GM12878 (cell line): ENCODE measurements around the gene LRRK1. TPM values are rescaled to one million over a fixed set of nuclear protein-coding genes. Genes with fewer than 3 reads are reported as not detected.

Source experiments
- ATF7 ChIP-seq: fragments of 450-650 bp; IDR thresholded peaks from 2 replicates; pipeline ENCODE4 v1.6.1; 2016; ENCODE audit warnings: low read depth, mild to moderate bottlenecking
- BACH1 ChIP-seq: fragments of 450-650 bp; IDR thresholded peaks from 2 replicates; pipeline ENCODE4 v1.6.1; 2017; ENCODE audit warnings: mild to moderate bottlenecking, borderline replicate concordance
- CBX3 ChIP-seq: fragments of 200-600 bp; sonication (generic); IDR thresholded peaks from 2 replicates; pipeline ENCODE4 v1.6.1; 2016; ENCODE audit warnings: low read depth, borderline replicate concordance
- CBX5 ChIP-seq: sonication (generic); IDR thresholded peaks from 2 replicates; pipeline ENCODE4 v1.6.1; 2016; ENCODE audit warnings: low read depth, moderate library complexity, mild to moderate bottlenecking, inconsistent platforms
- E2F4 ChIP-seq: IDR thresholded peaks from 2 replicates; pipeline ENCODE4 v1.6.1; 2012; ENCODE audit warnings: low read depth, low read length, improper control_type of control experiment
- GATAD2B ChIP-seq: fragments of 450-650 bp; conservative IDR thresholded peaks from 2 replicates; pipeline ENCODE4 v1.6.1; 2017; ENCODE audit warnings: low read depth, mild to moderate bottlenecking, moderate library complexity
- HCFC1 ChIP-seq: fragments of 150-350 bp; IDR thresholded peaks from 2 replicates; pipeline ENCODE4 v1.6.1; 2014; ENCODE audit warnings: low read length
- MYB ChIP-seq: fragments of 150-350 bp; IDR thresholded peaks from 2 replicates; pipeline ENCODE4 v1.6.1; 2014; ENCODE audit warnings: mild to moderate bottlenecking, low read depth, low read length, borderline replicate concordance
- NFIC ChIP-seq: IDR thresholded peaks from 2 replicates; pipeline ENCODE4 v1.6.1; 2012; ENCODE audit warnings: low read depth, mild to moderate bottlenecking, inconsistent platforms, low read length, moderate library complexity
- NR2C1 ChIP-seq: fragments of 450-650 bp; IDR thresholded peaks from 2 replicates; pipeline ENCODE4 v1.6.1; 2017; ENCODE audit warnings: antibody characterized with exemption, mild to moderate bottlenecking, moderate library complexity
- POLR2AphosphoS2 ChIP-seq: IDR thresholded peaks from 2 replicates; pipeline ENCODE4 v1.6.1; 2011; ENCODE audit warnings: low read depth, mild to moderate bottlenecking, low read length, improper control_type of control experiment, moderate library complexity
- PRDM15 ChIP-seq: fragments of 450-650 bp; formaldehyde crosslinking; IDR thresholded peaks from 2 replicates; pipeline ENCODE4 v1.4.0; 2020; ENCODE audit warnings: mild to moderate bottlenecking, moderate library complexity
- RELA ChIP-seq: fragments of 450-650 bp; IDR thresholded peaks from 2 replicates; pipeline ENCODE4 v1.8.0; 2014; ENCODE audit warnings: borderline replicate concordance; ENCODE audit not compliant: partially characterized antibody
- RELB ChIP-seq: fragments of 450-650 bp; IDR thresholded peaks from 2 replicates; pipeline ENCODE4 v1.6.1; 2017; ENCODE audit warnings: low read depth, mild to moderate bottlenecking, moderate library complexity
- RFX5 ChIP-seq: IDR thresholded peaks from 2 replicates; pipeline ENCODE4 v1.6.1; 2011; ENCODE audit warnings: low read depth, low read length, improper control_type of control experiment
- SP1 ChIP-seq: IDR thresholded peaks from one replicate; pipeline ENCODE4 v1.6.1; 2011; ENCODE audit warnings: low read depth, low read length
- SUPT20H ChIP-seq: IDR thresholded peaks from 2 replicates; pipeline ENCODE4 v1.6.1; 2011; ENCODE audit warnings: low read depth, mild to moderate bottlenecking, low read length, moderate library complexity, borderline replicate concordance; ENCODE audit not compliant: control insufficient read depth
- SUZ12 ChIP-seq: fragments of 200-600 bp; sonication (generic); IDR thresholded peaks from one replicate; pipeline ENCODE4 v1.6.1; 2018; ENCODE audit warnings: antibody characterized with exemption, mild to moderate bottlenecking; ENCODE audit not compliant: unreplicated experiment
- TARDBP ChIP-seq: IDR thresholded peaks from 2 replicates; pipeline ENCODE4 v1.6.1; 2016; ENCODE audit warnings: borderline replicate concordance
- ZBTB33 ChIP-seq: fragments of 450-650 bp; IDR thresholded peaks from 2 replicates; pipeline ENCODE4 v1.6.1; 2017; ENCODE audit warnings: mild to moderate bottlenecking
- ZNF207 ChIP-seq: fragments of 450-650 bp; IDR thresholded peaks from 2 replicates; pipeline ENCODE4 v1.6.1; 2014; ENCODE audit warnings: antibody characterized with exemption, mild to moderate bottlenecking, borderline replicate concordance
- ZNF217 ChIP-seq: fragments of 450-650 bp; IDR thresholded peaks from 2 replicates; pipeline ENCODE4 v1.6.1; 2017; ENCODE audit warnings: antibody characterized with exemption, mild to moderate bottlenecking
- ZZZ3 ChIP-seq: IDR thresholded peaks from 2 replicates; pipeline ENCODE4 v1.6.1; 2011; ENCODE audit warnings: low read depth; ENCODE audit not compliant: control insufficient read depth, insufficient read length
- polyA plus RNA-seq, 11 experiments: library from polyadenylated mRNA; depleted of rRNA in 4 of 11; unstranded in 6 of 11; stranded (reverse) in 5 of 11; fragments of >200 nt; fragmentation: Nextera tagmentation in 4 of 11; fragmentation: Illumina TruSeq in 1 of 11; extraction: Ambion mirVana in 4 of 11; extraction: Trizol in 1 of 11; gene quantifications; 1 replicate in 1 of 11; 2 replicates in 10 of 11; pipeline versions ENCODE4 v1.2.1 to v1.2.3, GENCODE V29; 2011 to 2016; ENCODE audit warnings: inconsistent platforms in 2 of 11, missing spikeins in 2 of 11, low read depth in 1 of 11
- total RNA-seq, 4 experiments: library from RNA; depleted of rRNA in 3 of 4; stranded (reverse); fragments of >200 nt in 3 of 4; fragmentation: Illumina TruSeq in 1 of 4; extraction: Trizol in 1 of 4; gene quantifications; 2 replicates each; pipeline versions ENCODE4 v1.2.1 to v1.2.3, GENCODE V29; 2013 to 2021

The LRRK1 gene
- total and polyA plus RNA-seq, 10 of the 15 experiments (the other 5 are each of a cell fraction or from before 2014, with no cell fraction given): 2.2 to 58.3 (median 17.9) TPM

- TF ChIP-seq SUZ12: no peak
- no peak for TF ChIP-seq NR2C1
- TF ChIP-seq ZNF217: no peak
- no peak for TF ChIP-seq SUPT20H
- TF ChIP-seq ZBTB33: no peak
- no peak for TF ChIP-seq E2F4
- peak; percentile 40; the same call in 1 of the 2 replicates for TF ChIP-seq BACH1
- TF ChIP-seq ZZZ3: no peak
- no peak for TF ChIP-seq SP1
- 0 out of 2 replicates have a peak, but pooled peaks have one; percentile 9 for TF ChIP-seq HCFC1
- no peak for TF ChIP-seq MYB
- no peak for TF ChIP-seq RFX5
- TF ChIP-seq CBX3: no peak
- TF ChIP-seq ATF7: no peak
- no peak for TF ChIP-seq POLR2AphosphoS2
- 0 out of 2 replicates have a peak, but pooled peaks have one; percentile 14 for TF ChIP-seq GATAD2B
- no peak for TF ChIP-seq CBX5
- TF ChIP-seq RELA: peak; percentile 62
- TF ChIP-seq RELB: no peak
- TF ChIP-seq NFIC: no peak
- TF ChIP-seq TARDBP: no peak
- no peak for TF ChIP-seq ZNF207
- no peak for TF ChIP-seq PRDM15 (CRISPR knock-in tag)
Observed at GRCh38 chr15:100918034-100918689, 995 bp upstream of the LRRK1 start (continued).
